ENCODE measurements around the gene DUOXA1. TPM values are rescaled to one million over a fixed set of nuclear protein-coding genes. Genes with fewer than 3 reads are reported as not detected.
A peak's percentile ranks its signal among the peaks of the same experiment; 100 is the strongest.

DUOXA1 gene
- polyA plus RNA-seq, 1 of the 3 experiments (the other 2 are of a cell fraction), result 0.02 TPM

GRCh38 chr15:45117308-45118130 lies 12.2 kb downstream of the DUOXA1 start:
- POLR2A ChIA-PET, result interaction anchor here (0.7 to 1.1 kb wide), 5 partner anchors 28 to 131 kb away, joined by 3 to 5 read pairs (median 3); partner anchors contain the start of gene SHF
- DNase-seq, result peak; percentile 55

More at GRCh38 chr15:45117308-45118130, 12.2 kb downstream of the DUOXA1 start:
- Histone ChIP-seq H3K36me3 (replicated peaks in 1 of 2; ENCODE audit: control insufficient read depth in 1 of 2, insufficient read depth in 2 of 2, low read length in 1 of 2) (no peaks in the 10 kb centered on the region), H3K27me3 (ENCODE audit: insufficient read depth) (peaks cover 31% of the 10 kb centered on the region), H3K9me3 (no peaks in the 10 kb centered on the region), H3F3A (replicated peaks; ENCODE audit: insufficient read depth) (no peaks in the 10 kb centered on the region), H4K20me1 (ENCODE audit: insufficient read depth) (no peaks in the 10 kb centered on the region), H2AFZ (ENCODE audit: low read depth) (0 out of 2 replicates have a peak overlapping the region, but pooled peaks have one; percentile 41), H3K4me3 (ENCODE audit: low read depth in 2 of 2, low read length in 1 of 2) (peak overlapping the region in 1 of 2 experiments; percentile 53; a peak in 1 of 4 replicates), H3K4me1 (ENCODE audit: control insufficient read depth in 1 of 2, insufficient read depth in 2 of 2, low read depth in 1 of 2, low read length in 1 of 2) (peaks cover 6 to 23% of the 10 kb centered on the region in 2 experiments; a peak in 3 of 4 replicates), H3K79me2 (ENCODE audit: insufficient read depth) (no peaks in the 10 kb centered on the region), H3K27ac (ENCODE audit: low read depth in 2 of 2, low read length in 1 of 2) (no peak overlapping the region), H3K9me2 (no peaks in the 10 kb centered on the region), H3K4me2 (peak overlapping the region; percentile 59; the same call in 1 of the 2 replicates), H3K9ac (no peak overlapping the region)
- TF ChIP-seq TAF1 (IDR thresholded peaks at IDR 0.05; ENCODE audit: borderline replicate concordance, low read depth, low read length) (no peak), ZBTB33 (IDR thresholded peaks at IDR 0.05; ENCODE audit: borderline replicate concordance, low read depth) (no peak), USF2 (IDR thresholded peaks at IDR 0.05; ENCODE audit: borderline replicate concordance, low read depth, low read length) (no peak), EZH2phosphoT487 (IDR thresholded peaks at IDR 0.05; ENCODE audit: borderline replicate concordance, low read depth) (no peak), NRF1 (IDR thresholded peaks at IDR 0.05; ENCODE audit: low read depth, low read length) (no peak), CTCF (IDR thresholded peaks at IDR 0.05) (no peak), MAX (IDR thresholded peaks at IDR 0.05; ENCODE audit: low read depth) (no peak), FOSL2 (IDR thresholded peaks at IDR 0.05; ENCODE audit: borderline replicate concordance, low read depth) (no peak), PBX3 (IDR thresholded peaks at IDR 0.05) (no peak), YY1 (IDR thresholded peaks at IDR 0.05; ENCODE audit: low read depth) (no peak), REST (IDR thresholded peaks at IDR 0.05; ENCODE audit: low read depth, low read length) (no peak), RXRA (IDR thresholded peaks at IDR 0.05; ENCODE audit: borderline replicate concordance, low read depth) (no peak), POLR2AphosphoS5 (IDR thresholded peaks at IDR 0.05; ENCODE audit: low read depth, low read length) (no peak), ELF1 (IDR thresholded peaks at IDR 0.05) (no peak), SIN3A (IDR thresholded peaks at IDR 0.05; ENCODE audit: borderline replicate concordance, low read depth, low read length) (no peak)
- CTCF ChIA-PET, result interaction anchor here (0.8 to 2.2 kb wide), 64 partner anchors 8 to 341 kb away, joined by 3 to 52 read pairs (median 6); partner anchors contain the start of genes DUOX1, DUOXA1, SORD and TERB2
- WGBS (ENCODE audit: low lambda C conversion rate), result 86% methylated on average over 22 of the region's 33 CpGs
